KMS-11 (cell line): ENCODE results near the gene CCDC171.

ENCODE experiments used
- H2AFZ ChIP-seq: fragments of 200-600 bp; sonication (generic); 2 replicates; pipeline ENCODE4 v1.6.1; 2016; ENCODE audit warnings: antibody characterized with exemption, mixed run types, low read depth
- H3K27ac ChIP-seq: fragments of 200-600 bp; sonication (generic); 2 replicates; pipeline ENCODE4 v1.6.1; 2016; ENCODE audit warnings: mild to moderate bottlenecking, mixed run types
- H3K27me3 ChIP-seq: fragments of 200-600 bp; sonication (generic); 2 replicates; pipeline ENCODE4 v1.6.1; 2017; ENCODE audit warnings: mild to moderate bottlenecking, low read depth, mixed run types, moderate library complexity; ENCODE audit not compliant: insufficient read depth
- H3K36me3 ChIP-seq: fragments of 200-600 bp; sonication (generic); 2 replicates; pipeline ENCODE4 v1.6.1; 2017; ENCODE audit warnings: mild to moderate bottlenecking, mixed run types; ENCODE audit not compliant: insufficient read depth
- H3K4me1 ChIP-seq: fragments of 200-600 bp; sonication (generic); 2 replicates; pipeline ENCODE4 v1.6.1; 2016; ENCODE audit warnings: mild to moderate bottlenecking, low read depth, mixed run types; ENCODE audit not compliant: poor library complexity, severe bottlenecking
- H3K4me2 ChIP-seq: fragments of 200-600 bp; sonication (generic); 2 replicates; pipeline ENCODE4 v1.7.0; 2016; ENCODE audit warnings: mild to moderate bottlenecking, mixed run types
- H3K4me3 ChIP-seq: fragments of 200-600 bp; sonication (generic); IDR thresholded peaks from 2 replicates; pipeline ENCODE4 v1.6.1; 2017; ENCODE audit warnings: low read depth, low read length, mixed read lengths; ENCODE audit not compliant: insufficient read depth
- H3K79me2 ChIP-seq: fragments of 200-600 bp; sonication (generic); 2 replicates; pipeline ENCODE4 v1.6.1; 2016; ENCODE audit warnings: low read depth, mixed run types; ENCODE audit not compliant: insufficient read depth
- H3K9ac ChIP-seq: fragments of 200-600 bp; sonication (generic); 2 replicates; pipeline ENCODE4 v1.6.1; 2016; ENCODE audit warnings: mild to moderate bottlenecking, mixed run types
- H4K20me1 ChIP-seq: fragments of 200-600 bp; sonication (generic); 2 replicates; pipeline ENCODE4 v1.6.1; 2016; ENCODE audit warnings: mild to moderate bottlenecking, mixed run types; ENCODE audit not compliant: insufficient read depth
- TF ChIP-seq, protein P1 (sequence below): fragments of 200-600 bp; sonication (generic); conservative IDR thresholded peaks from 2 replicates; pipeline ENCODE4 v1.6.1; 2017; ENCODE audit warnings: low read depth, mild to moderate bottlenecking, antibody characterized with exemption, low read length, moderate library complexity, mixed read lengths

Gene CCDC171

DNA sequence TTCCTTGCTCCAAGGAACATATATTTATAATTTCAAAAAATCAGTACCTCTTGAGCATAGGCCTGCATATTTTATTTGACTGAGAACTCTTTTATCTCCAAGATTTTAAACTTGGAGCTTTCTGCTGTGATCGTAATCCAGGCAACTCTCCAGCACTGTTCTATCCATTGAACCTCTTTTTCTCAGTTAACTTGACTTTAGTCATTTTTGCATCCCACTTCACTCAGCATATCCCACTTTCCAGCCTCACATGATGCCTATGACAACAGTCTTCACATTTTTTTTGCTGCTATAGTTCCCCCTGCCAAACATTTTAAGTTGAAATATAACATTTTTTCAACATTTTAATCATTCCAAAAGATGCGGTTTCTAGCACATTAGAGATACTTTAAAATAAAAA lies 33.0 kb upstream of the CCDC171 start:
- TF ChIP-seq, protein P1, sequence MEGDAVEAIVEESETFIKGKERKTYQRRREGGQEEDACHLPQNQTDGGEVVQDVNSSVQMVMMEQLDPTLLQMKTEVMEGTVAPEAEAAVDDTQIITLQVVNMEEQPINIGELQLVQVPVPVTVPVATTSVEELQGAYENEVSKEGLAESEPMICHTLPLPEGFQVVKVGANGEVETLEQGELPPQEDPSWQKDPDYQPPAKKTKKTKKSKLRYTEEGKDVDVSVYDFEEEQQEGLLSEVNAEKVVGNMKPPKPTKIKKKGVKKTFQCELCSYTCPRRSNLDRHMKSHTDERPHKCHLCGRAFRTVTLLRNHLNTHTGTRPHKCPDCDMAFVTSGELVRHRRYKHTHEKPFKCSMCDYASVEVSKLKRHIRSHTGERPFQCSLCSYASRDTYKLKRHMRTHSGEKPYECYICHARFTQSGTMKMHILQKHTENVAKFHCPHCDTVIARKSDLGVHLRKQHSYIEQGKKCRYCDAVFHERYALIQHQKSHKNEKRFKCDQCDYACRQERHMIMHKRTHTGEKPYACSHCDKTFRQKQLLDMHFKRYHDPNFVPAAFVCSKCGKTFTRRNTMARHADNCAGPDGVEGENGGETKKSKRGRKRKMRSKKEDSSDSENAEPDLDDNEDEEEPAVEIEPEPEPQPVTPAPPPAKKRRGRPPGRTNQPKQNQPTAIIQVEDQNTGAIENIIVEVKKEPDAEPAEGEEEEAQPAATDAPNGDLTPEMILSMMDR = no peak
- Histone ChIP-seq H3K4me3 (no peak overlapping the region), H3K36me3 (no peaks in the 10 kb centered on the region), H3K27ac (no peak overlapping the region), H4K20me1 (no peaks in the 10 kb centered on the region), H2AFZ (no peak overlapping the region), H3K4me2 (no peak overlapping the region), H3K79me2 (no peaks in the 10 kb centered on the region), H3K4me1 (no peaks in the 10 kb centered on the region), H3K27me3 (no peaks in the 10 kb centered on the region), H3K9ac (no peak overlapping the region)

DNA sequence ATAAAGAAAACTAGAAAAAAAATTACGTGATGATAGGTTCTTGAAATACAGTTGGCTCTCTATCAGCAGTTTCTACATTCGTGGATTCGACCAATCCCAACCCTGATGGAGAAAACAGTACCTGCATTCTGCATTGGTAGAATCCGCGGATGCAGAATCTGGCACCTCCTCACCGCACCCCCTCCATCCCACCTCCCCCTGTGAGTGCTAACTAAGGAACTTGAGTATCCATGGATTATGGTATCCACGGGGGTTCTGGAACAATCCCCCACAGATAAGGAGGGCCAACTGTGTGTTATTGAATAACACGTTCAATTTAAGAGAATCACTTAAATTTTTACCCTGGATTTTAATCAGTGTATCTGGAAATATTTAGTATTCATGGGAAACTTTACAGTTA lies 31.6 kb upstream of the CCDC171 start:
- H3K79me2 ChIP-seq = no peaks in the 10 kb centered on the region
- no peaks in the 10 kb centered on the region for H4K20me1 ChIP-seq
- H3K9ac ChIP-seq = no peak overlapping the region
- H3K4me2 ChIP-seq = no peak overlapping the region
- no peak overlapping the region for H3K4me3 ChIP-seq
- H3K36me3 ChIP-seq = no peaks in the 10 kb centered on the region
- H3K4me1 ChIP-seq = no peaks in the 10 kb centered on the region
- H2AFZ ChIP-seq = no peak overlapping the region
- TF ChIP-seq, protein P1 = no peak
- H3K27ac ChIP-seq = no peak overlapping the region
- H3K27me3 ChIP-seq = no peaks in the 10 kb centered on the region

DNA sequence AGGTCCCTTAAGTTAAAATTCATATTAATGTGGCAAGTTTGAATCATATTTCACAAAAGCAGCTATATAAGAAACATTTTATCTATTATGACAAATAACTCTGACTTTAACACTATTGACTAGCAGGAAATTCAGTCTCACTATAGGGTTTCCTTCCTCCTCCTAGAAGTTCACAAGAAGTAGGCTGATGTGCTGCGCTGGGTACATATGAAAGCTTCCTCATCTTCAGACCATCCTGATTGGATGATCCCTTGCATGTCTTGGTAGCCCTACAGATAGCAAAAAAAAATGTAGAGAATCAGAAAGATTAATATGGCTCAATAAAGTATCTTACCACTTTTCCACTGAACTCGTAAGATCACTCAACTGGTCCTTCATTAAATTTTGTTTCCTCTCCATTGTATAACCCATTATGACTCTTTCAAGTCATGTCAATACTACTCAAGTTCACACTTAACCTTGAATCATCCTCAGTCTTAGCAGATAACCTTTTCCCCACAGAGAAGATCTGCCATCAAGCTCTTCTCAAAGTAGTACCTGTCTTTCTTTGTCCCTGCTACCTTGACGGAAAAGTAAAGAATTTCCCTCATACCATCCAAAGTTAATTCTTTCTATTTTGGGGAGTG lies 30.6 kb upstream of the CCDC171 start:
- Histone ChIP-seq H3K4me1 (no peaks in the 10 kb centered on the region), H3K4me3 (no peak overlapping the region), H3K4me2 (no peak overlapping the region), H4K20me1 (no peaks in the 10 kb centered on the region), H3K79me2 (no peaks in the 10 kb centered on the region), H3K27me3 (no peaks in the 10 kb centered on the region), H3K27ac (no peak overlapping the region), H3K36me3 (no peaks in the 10 kb centered on the region), H3K9ac (no peak overlapping the region), H2AFZ (no peak overlapping the region)
- TF ChIP-seq, protein P1 = no peak

DNA sequence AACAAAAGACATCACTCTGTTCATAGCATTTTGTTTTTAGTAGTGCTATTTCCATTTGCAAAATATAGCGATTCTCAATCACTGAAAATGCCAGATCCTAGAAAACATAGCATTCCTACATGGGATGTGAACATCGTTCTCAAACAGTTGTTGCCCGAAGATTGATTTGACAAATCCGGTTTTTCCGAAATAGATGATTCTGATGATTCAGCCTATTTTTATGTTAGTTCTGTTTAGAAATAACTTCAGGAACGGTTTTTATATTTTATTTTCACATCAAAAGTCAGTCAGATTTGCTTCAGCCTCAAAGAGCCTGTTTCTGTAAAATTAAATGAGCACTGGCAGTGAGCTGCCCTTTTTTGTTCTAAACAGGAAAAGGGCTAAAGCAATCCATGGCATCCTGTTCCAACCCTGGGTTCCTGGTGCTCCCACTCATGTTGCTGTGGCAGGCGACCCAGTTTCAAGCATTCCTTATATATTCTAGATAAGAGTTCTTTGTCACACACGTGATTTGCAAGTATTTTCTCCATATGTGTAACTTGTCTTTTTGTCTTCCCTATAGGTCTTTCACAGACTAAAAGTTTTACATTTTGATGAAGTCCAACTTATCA lies 27.9 kb upstream of the CCDC171 start:
- no peaks in the 10 kb centered on the region for H3K79me2 ChIP-seq
- H3K27ac ChIP-seq = no peak overlapping the region
- H3K4me2 ChIP-seq = no peak overlapping the region
- no peak overlapping the region for H2AFZ ChIP-seq
- TF ChIP-seq, protein P1 = no peak
- no peaks in the 10 kb centered on the region for H3K36me3 ChIP-seq
- no peak overlapping the region for H3K9ac ChIP-seq
- no peaks in the 10 kb centered on the region for H3K27me3 ChIP-seq
- H3K4me1 ChIP-seq = peaks cover 16% of the 10 kb centered on the region
- H3K4me3 ChIP-seq = no peak overlapping the region
- H4K20me1 ChIP-seq = no peaks in the 10 kb centered on the region
